ENCODE results near the gene FAM83E. TPM values are rescaled to one million over a fixed set of nuclear protein-coding genes. Genes with fewer than 3 reads are reported as not detected.

FAM83E gene
- total RNA-seq, 1 experiment from 2014 or later: 8.8 TPM

DNA sequence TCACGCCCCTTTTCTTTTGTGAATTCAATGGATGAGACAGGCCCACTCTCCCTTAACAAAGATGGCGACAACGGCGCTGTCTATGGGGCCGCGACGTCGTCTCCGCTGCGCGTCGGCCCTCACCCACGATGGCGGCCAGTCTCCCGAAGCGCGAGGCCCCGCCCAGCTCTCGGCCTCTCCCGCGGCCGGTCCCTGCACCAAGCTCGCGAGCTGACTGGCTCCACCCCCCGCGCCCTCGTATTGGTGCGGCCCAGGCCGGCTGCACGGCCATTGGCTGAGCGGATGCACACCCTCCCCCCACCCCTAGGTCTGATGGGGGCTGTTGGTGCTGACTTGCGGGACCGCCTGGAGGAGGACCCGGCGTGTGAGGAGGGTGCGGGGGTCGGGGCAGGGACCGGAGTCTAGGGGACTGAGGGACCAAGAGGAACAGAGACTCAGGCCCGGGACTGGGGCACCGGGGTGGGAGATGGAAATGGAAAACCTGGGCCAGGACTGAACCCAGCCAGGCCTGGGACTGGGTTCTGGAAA, 9.3 kb upstream of the FAM83E start (continued):
- TF ChIP-seq, protein P1, sequence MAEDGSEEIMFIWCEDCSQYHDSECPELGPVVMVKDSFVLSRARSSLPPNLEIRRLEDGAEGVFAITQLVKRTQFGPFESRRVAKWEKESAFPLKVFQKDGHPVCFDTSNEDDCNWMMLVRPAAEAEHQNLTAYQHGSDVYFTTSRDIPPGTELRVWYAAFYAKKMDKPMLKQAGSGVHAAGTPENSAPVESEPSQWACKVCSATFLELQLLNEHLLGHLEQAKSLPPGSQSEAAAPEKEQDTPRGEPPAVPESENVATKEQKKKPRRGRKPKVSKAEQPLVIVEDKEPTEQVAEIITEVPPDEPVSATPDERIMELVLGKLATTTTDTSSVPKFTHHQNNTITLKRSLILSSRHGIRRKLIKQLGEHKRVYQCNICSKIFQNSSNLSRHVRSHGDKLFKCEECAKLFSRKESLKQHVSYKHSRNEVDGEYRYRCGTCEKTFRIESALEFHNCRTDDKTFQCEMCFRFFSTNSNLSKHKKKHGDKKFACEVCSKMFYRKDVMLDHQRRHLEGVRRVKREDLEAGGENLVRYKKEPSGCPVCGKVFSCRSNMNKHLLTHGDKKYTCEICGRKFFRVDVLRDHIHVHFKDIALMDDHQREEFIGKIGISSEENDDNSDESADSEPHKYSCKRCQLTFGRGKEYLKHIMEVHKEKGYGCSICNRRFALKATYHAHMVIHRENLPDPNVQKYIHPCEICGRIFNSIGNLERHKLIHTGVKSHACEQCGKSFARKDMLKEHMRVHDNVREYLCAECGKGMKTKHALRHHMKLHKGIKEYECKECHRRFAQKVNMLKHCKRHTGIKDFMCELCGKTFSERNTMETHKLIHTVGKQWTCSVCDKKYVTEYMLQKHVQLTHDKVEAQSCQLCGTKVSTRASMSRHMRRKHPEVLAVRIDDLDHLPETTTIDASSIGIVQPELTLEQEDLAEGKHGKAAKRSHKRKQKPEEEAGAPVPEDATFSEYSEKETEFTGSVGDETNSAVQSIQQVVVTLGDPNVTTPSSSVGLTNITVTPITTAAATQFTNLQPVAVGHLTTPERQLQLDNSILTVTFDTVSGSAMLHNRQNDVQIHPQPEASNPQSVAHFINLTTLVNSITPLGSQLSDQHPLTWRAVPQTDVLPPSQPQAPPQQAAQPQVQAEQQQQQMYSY (CRISPR knock-in tag; IDR thresholded peaks at IDR 0.05): peak; percentile 85
- TF ChIP-seq, protein P2, sequence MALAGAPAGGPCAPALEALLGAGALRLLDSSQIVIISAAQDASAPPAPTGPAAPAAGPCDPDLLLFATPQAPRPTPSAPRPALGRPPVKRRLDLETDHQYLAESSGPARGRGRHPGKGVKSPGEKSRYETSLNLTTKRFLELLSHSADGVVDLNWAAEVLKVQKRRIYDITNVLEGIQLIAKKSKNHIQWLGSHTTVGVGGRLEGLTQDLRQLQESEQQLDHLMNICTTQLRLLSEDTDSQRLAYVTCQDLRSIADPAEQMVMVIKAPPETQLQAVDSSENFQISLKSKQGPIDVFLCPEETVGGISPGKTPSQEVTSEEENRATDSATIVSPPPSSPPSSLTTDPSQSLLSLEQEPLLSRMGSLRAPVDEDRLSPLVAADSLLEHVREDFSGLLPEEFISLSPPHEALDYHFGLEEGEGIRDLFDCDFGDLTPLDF (CRISPR knock-in tag; IDR thresholded peaks at IDR 0.05): no peak
- 0 out of 2 replicates have a peak, but pooled peaks have one; percentile 11 for TF ChIP-seq TEAD1 (CRISPR knock-in tag; IDR thresholded peaks at IDR 0.05)
- TF ChIP-seq, protein P3, sequence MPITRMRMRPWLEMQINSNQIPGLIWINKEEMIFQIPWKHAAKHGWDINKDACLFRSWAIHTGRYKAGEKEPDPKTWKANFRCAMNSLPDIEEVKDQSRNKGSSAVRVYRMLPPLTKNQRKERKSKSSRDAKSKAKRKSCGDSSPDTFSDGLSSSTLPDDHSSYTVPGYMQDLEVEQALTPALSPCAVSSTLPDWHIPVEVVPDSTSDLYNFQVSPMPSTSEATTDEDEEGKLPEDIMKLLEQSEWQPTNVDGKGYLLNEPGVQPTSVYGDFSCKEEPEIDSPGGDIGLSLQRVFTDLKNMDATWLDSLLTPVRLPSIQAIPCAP (CRISPR knock-in tag; IDR thresholded peaks at IDR 0.05): 0 out of 2 replicates have a peak, but pooled peaks have one; percentile 58
- TF ChIP-seq, protein P4, sequence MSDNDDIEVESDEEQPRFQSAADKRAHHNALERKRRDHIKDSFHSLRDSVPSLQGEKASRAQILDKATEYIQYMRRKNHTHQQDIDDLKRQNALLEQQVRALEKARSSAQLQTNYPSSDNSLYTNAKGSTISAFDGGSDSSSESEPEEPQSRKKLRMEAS (CRISPR knock-in tag; IDR thresholded peaks at IDR 0.05): peak; percentile 19; the same call in 1 of the 2 replicates
- TF ChIP-seq, protein P5, sequence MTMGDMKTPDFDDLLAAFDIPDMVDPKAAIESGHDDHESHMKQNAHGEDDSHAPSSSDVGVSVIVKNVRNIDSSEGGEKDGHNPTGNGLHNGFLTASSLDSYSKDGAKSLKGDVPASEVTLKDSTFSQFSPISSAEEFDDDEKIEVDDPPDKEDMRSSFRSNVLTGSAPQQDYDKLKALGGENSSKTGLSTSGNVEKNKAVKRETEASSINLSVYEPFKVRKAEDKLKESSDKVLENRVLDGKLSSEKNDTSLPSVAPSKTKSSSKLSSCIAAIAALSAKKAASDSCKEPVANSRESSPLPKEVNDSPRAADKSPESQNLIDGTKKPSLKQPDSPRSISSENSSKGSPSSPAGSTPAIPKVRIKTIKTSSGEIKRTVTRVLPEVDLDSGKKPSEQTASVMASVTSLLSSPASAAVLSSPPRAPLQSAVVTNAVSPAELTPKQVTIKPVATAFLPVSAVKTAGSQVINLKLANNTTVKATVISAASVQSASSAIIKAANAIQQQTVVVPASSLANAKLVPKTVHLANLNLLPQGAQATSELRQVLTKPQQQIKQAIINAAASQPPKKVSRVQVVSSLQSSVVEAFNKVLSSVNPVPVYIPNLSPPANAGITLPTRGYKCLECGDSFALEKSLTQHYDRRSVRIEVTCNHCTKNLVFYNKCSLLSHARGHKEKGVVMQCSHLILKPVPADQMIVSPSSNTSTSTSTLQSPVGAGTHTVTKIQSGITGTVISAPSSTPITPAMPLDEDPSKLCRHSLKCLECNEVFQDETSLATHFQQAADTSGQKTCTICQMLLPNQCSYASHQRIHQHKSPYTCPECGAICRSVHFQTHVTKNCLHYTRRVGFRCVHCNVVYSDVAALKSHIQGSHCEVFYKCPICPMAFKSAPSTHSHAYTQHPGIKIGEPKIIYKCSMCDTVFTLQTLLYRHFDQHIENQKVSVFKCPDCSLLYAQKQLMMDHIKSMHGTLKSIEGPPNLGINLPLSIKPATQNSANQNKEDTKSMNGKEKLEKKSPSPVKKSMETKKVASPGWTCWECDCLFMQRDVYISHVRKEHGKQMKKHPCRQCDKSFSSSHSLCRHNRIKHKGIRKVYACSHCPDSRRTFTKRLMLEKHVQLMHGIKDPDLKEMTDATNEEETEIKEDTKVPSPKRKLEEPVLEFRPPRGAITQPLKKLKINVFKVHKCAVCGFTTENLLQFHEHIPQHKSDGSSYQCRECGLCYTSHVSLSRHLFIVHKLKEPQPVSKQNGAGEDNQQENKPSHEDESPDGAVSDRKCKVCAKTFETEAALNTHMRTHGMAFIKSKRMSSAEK (CRISPR knock-in tag; IDR thresholded peaks at IDR 0.05; ENCODE audit: borderline replicate concordance): 0 out of 2 replicates have a peak, but pooled peaks have one; percentile 56

DNA sequence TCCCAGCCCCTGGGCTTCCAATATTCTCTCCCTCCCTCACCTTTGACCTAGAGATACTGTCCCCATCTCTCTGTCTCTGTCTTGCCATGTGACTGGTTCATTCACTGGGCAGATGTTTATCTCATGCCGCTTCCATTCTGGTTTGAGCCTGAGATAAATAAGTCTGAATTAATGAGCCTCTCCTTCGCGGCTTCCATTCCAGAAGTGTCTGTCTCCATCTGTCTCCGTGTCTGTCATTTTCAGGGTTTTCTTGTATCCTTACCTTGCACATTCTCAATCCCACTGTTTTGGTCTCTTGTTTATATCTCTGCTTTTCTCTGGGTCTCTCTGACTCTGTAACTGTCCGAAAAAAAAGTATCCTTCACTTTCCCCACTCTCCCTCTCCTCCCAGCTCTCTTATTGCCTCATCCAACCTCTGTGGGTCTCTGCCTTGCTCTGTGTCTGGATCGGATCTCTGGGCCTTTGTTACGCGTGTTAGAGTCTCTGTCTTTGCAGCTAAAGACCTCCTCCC, 8.7 kb upstream of the FAM83E start:
- ChIA-PET CTCF (interaction anchor here (0.8 to 1.9 kb wide), 9 partner anchors 9 to 165 kb away, joined by 3 to 12 read pairs (median 5); partner anchors contain the start of genes CA11 and FAM83E), POLR2A (interaction anchor here (0.6 to 1.8 kb wide), 5 partner anchors 9 to 290 kb away, joined by 3 to 16 read pairs (median 4); partner anchors contain the start of gene FAM83E)
- H3K27ac Mint-ChIP-seq: peak overlapping the region; percentile 97
- TF ChIP-seq NR3C1 (CRISPR knock-in tag; conservative IDR thresholded peaks at IDR 0.05; ENCODE audit: low read depth): no peak
- TF ChIP-seq, protein P6, sequence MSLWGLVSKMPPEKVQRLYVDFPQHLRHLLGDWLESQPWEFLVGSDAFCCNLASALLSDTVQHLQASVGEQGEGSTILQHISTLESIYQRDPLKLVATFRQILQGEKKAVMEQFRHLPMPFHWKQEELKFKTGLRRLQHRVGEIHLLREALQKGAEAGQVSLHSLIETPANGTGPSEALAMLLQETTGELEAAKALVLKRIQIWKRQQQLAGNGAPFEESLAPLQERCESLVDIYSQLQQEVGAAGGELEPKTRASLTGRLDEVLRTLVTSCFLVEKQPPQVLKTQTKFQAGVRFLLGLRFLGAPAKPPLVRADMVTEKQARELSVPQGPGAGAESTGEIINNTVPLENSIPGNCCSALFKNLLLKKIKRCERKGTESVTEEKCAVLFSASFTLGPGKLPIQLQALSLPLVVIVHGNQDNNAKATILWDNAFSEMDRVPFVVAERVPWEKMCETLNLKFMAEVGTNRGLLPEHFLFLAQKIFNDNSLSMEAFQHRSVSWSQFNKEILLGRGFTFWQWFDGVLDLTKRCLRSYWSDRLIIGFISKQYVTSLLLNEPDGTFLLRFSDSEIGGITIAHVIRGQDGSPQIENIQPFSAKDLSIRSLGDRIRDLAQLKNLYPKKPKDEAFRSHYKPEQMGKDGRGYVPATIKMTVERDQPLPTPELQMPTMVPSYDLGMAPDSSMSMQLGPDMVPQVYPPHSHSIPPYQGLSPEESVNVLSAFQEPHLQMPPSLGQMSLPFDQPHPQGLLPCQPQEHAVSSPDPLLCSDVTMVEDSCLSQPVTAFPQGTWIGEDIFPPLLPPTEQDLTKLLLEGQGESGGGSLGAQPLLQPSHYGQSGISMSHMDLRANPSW (CRISPR knock-in tag; conservative IDR thresholded peaks at IDR 0.05; ENCODE audit: low read depth): no peak
- TF ChIP-seq OVOL2 (CRISPR knock-in tag; IDR thresholded peaks at IDR 0.05; ENCODE audit: borderline replicate concordance): no peak
- TF ChIP-seq FOXK1 (CRISPR knock-in tag; IDR thresholded peaks at IDR 0.05): no peak
- TF ChIP-seq, protein P1 (CRISPR knock-in tag; IDR thresholded peaks at IDR 0.05): no peak
- TF ChIP-seq MXD4 (CRISPR knock-in tag; IDR thresholded peaks at IDR 0.05; ENCODE audit: borderline replicate concordance): no peak
- TF ChIP-seq, protein P7, sequence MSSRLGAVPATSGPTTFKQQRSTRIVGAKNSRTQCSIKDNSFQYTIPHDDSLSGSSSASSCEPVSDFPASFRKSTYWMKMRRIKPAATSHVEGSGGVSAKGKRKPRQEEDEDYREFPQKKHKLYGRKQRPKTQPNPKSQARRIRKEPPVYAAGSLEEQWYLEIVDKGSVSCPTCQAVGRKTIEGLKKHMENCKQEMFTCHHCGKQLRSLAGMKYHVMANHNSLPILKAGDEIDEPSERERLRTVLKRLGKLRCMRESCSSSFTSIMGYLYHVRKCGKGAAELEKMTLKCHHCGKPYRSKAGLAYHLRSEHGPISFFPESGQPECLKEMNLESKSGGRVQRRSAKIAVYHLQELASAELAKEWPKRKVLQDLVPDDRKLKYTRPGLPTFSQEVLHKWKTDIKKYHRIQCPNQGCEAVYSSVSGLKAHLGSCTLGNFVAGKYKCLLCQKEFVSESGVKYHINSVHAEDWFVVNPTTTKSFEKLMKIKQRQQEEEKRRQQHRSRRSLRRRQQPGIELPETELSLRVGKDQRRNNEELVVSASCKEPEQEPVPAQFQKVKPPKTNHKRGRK (CRISPR knock-in tag; IDR thresholded peaks at IDR 0.05; ENCODE audit: borderline replicate concordance): no peak
- TF ChIP-seq TEAD4 (CRISPR knock-in tag; IDR thresholded peaks at IDR 0.05): no peak
- TF ChIP-seq PRRX2 (CRISPR knock-in tag; IDR thresholded peaks at IDR 0.05): no peak
- TF ChIP-seq MYBL2 (CRISPR knock-in tag; IDR thresholded peaks at IDR 0.05): no peak

More for the DNA sequence above, 8.7 kb upstream of the FAM83E start:
- Mint-ChIP-seq H3K4me3 (peak overlapping the region; percentile 73), H3K36me3 (peaks cover 7% of the 10 kb centered on the region), H3K9me3 (no peaks in the 10 kb centered on the region), H3K27me3 (ENCODE audit: low read depth) (no peaks in the 10 kb centered on the region; the same call in 1 of the 2 replicates), H3K4me1 (peaks cover 26% of the 10 kb centered on the region)
- DNase-seq (ENCODE audit: low spot score): no peak
- ATAC-seq: no peak
